Vagina (tissue), 2 donors: ENCODE results near the gene TSACC.

Source experiments
- CTCF ChIP-seq, 3 experiments: fragments of 450-650 bp in 2 of 3; fragments of 200-600 bp in 1 of 3; sonication (generic) in 1 of 3; IDR thresholded peaks; one replicate each; pipeline ENCODE4 v1.5.1; 2017 to 2019; ENCODE audit warnings: antibody characterized with exemption in 3 of 3, mild to moderate bottlenecking in 2 of 3, moderate library complexity in 2 of 3
- POLR2A ChIP-seq, 2 donors: fragments of 450-650 bp; IDR thresholded peaks; one replicate each; pipeline ENCODE4 v1.6.1; 2017; ENCODE audit warnings: antibody characterized with exemption in 2 of 2, mild to moderate bottlenecking in 2 of 2, moderate library complexity in 2 of 2
- POLR2AphosphoS5 ChIP-seq, 2 donors: sonication (generic); formaldehyde crosslinking; IDR thresholded peaks; one replicate each; pipeline ENCODE4 v1.9.0; 2017; ENCODE audit warnings: antibody characterized with exemption in 2 of 2, mild to moderate bottlenecking in 2 of 2, low read depth in 1 of 2; ENCODE audit not compliant: insufficient read depth in 1 of 2

DNA sequence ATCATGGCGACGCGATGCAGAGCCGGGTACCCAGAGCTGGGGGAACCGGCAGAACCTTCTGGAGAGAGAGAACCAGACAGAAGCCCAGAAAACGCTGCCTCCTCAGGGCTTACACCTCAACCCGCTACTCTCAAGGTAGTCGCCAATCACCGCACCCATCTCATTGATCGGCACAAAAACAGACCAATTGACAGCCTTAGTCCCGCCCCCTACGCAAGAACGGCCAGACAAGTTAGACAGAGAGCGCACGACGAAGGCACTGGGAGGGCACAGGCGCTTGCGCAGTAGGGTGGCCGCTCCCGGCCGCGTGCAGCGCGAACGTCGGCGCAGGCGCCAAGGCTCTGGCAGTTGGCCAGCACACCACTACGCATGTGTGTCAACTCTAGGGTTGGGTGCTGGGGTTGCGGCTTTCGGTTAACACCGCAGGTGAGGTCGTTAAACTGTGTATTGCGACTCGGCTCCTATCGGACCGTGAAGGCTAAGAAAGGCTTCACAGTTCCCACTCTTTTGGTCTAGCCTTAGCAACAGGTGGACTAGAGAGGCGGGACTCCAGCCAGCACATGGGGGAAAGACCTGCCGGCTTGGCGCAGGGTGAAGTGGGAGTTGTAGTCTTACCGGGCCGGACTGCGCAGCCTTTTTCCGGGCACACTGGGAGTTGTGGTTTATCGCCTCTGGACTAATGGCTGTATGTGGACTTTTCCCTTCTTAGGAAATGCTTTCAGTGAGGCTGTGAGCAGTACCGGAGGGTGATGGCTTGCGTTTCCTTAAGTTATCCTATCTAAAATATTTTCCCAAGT is at the start of gene TSACC, which contains the start of gene CCT3:
- TF ChIP-seq CTCF (IDR thresholded peaks at IDR 0.05) (no peak), POLR2A (IDR thresholded peaks at IDR 0.05) (peak in 1 of 2 donors; percentile 59), POLR2AphosphoS5 (IDR thresholded peaks at IDR 0.05; ENCODE audit: insufficient read depth in 1 of 2, low read depth in 1 of 2) (peak; percentile 89 to 96)
